Endodermal cell (in vitro differentiated cells): Measurements from ENCODE around the gene SERPINA3. TPM values are rescaled to one million over a fixed set of nuclear protein-coding genes. Genes with fewer than 3 reads are reported as not detected.

ENCODE experiments used
- DNase-seq: peaks from one replicate; pipeline ENCODE4 v3.0.0-alpha.2; 2017
- H3K27ac ChIP-seq: 2 replicates; pipeline ENCODE4 v1.5.1; 2013; ENCODE audit warnings: mild to moderate bottlenecking, low read depth, low read length, moderate library complexity
- H3K27me3 ChIP-seq: 2 replicates; pipeline ENCODE4 v1.6.1; 2013; ENCODE audit warnings: mild to moderate bottlenecking, low read length, moderate library complexity; ENCODE audit not compliant: insufficient read depth, control insufficient read depth, poor library complexity, severe bottlenecking
- H3K36me3 ChIP-seq: 2 replicates; pipeline ENCODE4 v1.7.0; 2013; ENCODE audit warnings: mild to moderate bottlenecking, low read length, moderate library complexity; ENCODE audit not compliant: control insufficient read depth, insufficient read depth
- H3K4me1 ChIP-seq: one replicate; pipeline ENCODE4 v1.7.0; 2013; ENCODE audit warnings: low read length; ENCODE audit not compliant: control insufficient read depth, insufficient read depth
- H3K4me3 ChIP-seq: 2 replicates; pipeline ENCODE4 v1.5.1; 2013; ENCODE audit warnings: mild to moderate bottlenecking, low read length, moderate library complexity
- H3K9ac ChIP-seq: 2 replicates; pipeline ENCODE4 v1.6.1; 2013; ENCODE audit warnings: mild to moderate bottlenecking, low read length, moderate library complexity; ENCODE audit not compliant: poor library complexity, severe bottlenecking; ENCODE audit errors: extremely low read depth
- H3K9me3 ChIP-seq: 2 replicates; pipeline ENCODE4 v1.6.1; 2013; ENCODE audit warnings: mild to moderate bottlenecking, low read length, moderate library complexity; ENCODE audit not compliant: control insufficient read depth
- H3K27ac Mint-ChIP-seq: 2 replicates; pipeline ENCODE4 v1.8.0; 2020; ENCODE audit warnings: mixed read lengths
- H3K27me3 Mint-ChIP-seq: 2 replicates; pipeline ENCODE4 v1.8.0; 2021; ENCODE audit warnings: mild to moderate bottlenecking, mixed read lengths; ENCODE audit not compliant: insufficient read depth
- H3K36me3 Mint-ChIP-seq: 2 replicates; pipeline ENCODE4 v1.8.0; 2020; ENCODE audit warnings: low read depth, mixed read lengths
- H3K4me1 Mint-ChIP-seq: 2 replicates; pipeline ENCODE4 v1.8.0; 2020; ENCODE audit warnings: mixed read lengths
- H3K4me3 Mint-ChIP-seq: 2 replicates; pipeline ENCODE4 v1.8.0; 2020; ENCODE audit warnings: mild to moderate bottlenecking, moderate library complexity, mixed read lengths
- H3K9me3 Mint-ChIP-seq: 2 replicates; pipeline ENCODE4 v1.8.0; 2020; ENCODE audit warnings: mild to moderate bottlenecking, mixed read lengths
- WGBS, 2 experiments: methylation state at CpG; one replicate each; pipeline versions ENCODE4 v1.1.5 to v1.1.7; 2013; ENCODE audit warnings: missing lambda C conversion rate in 2 of 2, mixed read lengths in 1 of 2; ENCODE audit not compliant: insufficient coverage in 1 of 2, insufficient read length in 1 of 2; 5-methylcytosine and 5-hydroxymethylcytosine counted together
- total RNA-seq, 2 donors: library from RNA; stranded (reverse); fragmentation: NEBNext Ultra II Directional in 1 of 2; extraction: Animal tissue kit (Norgen Biotek cat#: 25700) in 1 of 2; gene quantifications; 2 replicates in 1 of 2; 3 replicates in 1 of 2; pipeline ENCODE4 v1.2.1, GENCODE V29; 2021
- TF ChIP-seq, protein P1 (sequence below): fragments of 200-600 bp; sonication (generic); conservative IDR thresholded peaks from 2 replicates; pipeline ENCODE4 v1.5.0; 2021; ENCODE audit warnings: antibody characterized with exemption, mild to moderate bottlenecking

The SERPINA3 gene
- total RNA-seq, 2 donors from 2014 or later: 0.27 TPM; not detected in 1

DNA sequence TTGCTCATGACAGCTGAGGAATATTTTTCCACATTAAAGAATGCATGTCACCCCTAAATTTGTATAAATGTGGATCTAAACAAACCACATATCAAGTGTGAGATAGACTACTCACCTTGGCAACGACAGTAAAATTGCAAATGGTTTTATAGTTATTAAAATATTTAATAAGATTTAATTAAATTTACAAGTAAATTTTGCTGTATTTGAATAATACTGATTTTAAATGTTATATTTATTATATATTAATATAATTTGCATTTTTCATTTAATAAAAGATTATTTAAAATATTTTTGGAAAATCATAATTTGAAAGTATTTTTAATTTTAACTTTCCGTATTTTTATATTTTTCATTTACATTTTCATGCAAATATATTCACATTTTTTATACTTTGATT is 53.4 kb downstream of the SERPINA3 start:
- no peak overlapping the region for H3K4me3 ChIP-seq
- peaks cover 16% of the 10 kb centered on the region for H3K27me3 Mint-ChIP-seq
- H3K9me3 Mint-ChIP-seq: no peaks in the 10 kb centered on the region
- TF ChIP-seq, protein P1, sequence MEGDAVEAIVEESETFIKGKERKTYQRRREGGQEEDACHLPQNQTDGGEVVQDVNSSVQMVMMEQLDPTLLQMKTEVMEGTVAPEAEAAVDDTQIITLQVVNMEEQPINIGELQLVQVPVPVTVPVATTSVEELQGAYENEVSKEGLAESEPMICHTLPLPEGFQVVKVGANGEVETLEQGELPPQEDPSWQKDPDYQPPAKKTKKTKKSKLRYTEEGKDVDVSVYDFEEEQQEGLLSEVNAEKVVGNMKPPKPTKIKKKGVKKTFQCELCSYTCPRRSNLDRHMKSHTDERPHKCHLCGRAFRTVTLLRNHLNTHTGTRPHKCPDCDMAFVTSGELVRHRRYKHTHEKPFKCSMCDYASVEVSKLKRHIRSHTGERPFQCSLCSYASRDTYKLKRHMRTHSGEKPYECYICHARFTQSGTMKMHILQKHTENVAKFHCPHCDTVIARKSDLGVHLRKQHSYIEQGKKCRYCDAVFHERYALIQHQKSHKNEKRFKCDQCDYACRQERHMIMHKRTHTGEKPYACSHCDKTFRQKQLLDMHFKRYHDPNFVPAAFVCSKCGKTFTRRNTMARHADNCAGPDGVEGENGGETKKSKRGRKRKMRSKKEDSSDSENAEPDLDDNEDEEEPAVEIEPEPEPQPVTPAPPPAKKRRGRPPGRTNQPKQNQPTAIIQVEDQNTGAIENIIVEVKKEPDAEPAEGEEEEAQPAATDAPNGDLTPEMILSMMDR: no peak
- no peaks in the 10 kb centered on the region for H3K36me3 Mint-ChIP-seq
- no peaks in the 10 kb centered on the region for H3K4me1 Mint-ChIP-seq
- no peak overlapping the region for H3K27ac Mint-ChIP-seq
- no CpG with 5 or more reads among the region's 2 CpGs for WGBS, 2 experiments
- H3K27ac ChIP-seq: no peak overlapping the region
- H3K9ac ChIP-seq: no peak overlapping the region
- H3K27me3 ChIP-seq: peaks cover 4% of the 10 kb centered on the region
- no peaks in the 10 kb centered on the region for H3K4me1 ChIP-seq
- no peaks in the 10 kb centered on the region for H3K36me3 ChIP-seq
- DNase-seq: no peak
- H3K9me3 ChIP-seq: no peaks in the 10 kb centered on the region
- H3K4me3 Mint-ChIP-seq: no peak overlapping the region

DNA sequence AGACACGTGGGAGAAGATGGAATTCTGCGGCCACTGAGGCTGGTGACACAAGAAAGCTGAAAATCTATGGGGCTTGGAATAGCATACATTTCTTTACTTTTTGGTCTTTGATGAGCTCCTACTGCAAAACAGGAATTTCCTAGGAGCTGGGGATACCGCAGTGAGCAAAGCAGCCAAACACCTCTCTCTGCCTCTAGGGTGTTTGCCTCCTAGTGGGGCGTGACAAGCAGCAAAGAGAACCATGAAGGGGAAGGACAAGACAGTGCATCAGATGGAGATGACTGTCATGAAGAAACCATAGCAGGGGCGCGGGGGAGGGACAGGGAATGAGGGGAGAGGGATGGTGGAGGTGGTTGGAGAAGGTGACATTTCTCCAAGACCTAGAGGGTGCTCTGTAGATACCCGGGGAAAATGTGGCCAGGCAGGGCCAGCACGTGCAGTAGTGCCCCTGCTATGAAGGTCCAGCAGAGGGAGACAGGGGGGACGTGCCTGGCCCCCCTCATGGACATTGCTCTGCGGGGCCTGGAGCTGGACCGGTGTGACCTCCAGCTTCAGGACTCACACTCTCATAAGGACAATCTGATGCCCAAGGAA is 58.6 kb downstream of the SERPINA3 start:
- H3K9ac ChIP-seq: no peak overlapping the region
- WGBS, 2 experiments: 78% methylated on average over 6 to 11 of the region's 11 CpGs
- H3K27me3 ChIP-seq: no peaks in the 10 kb centered on the region
- H3K27ac ChIP-seq: no peak overlapping the region
- H3K36me3 Mint-ChIP-seq: no peaks in the 10 kb centered on the region
- no peak overlapping the region for H3K4me3 ChIP-seq
- H3K27ac Mint-ChIP-seq: no peak overlapping the region
- no peak overlapping the region for H3K4me3 Mint-ChIP-seq
- H3K27me3 Mint-ChIP-seq: peaks cover under 1% of the 10 kb centered on the region
- H3K9me3 ChIP-seq: no peaks in the 10 kb centered on the region
- H3K9me3 Mint-ChIP-seq: no peaks in the 10 kb centered on the region
- no peaks in the 10 kb centered on the region for H3K4me1 ChIP-seq
- H3K36me3 ChIP-seq: no peaks in the 10 kb centered on the region
- H3K4me1 Mint-ChIP-seq: no peaks in the 10 kb centered on the region
- TF ChIP-seq, protein P1: peak; percentile 44
- no peak for DNase-seq

DNA sequence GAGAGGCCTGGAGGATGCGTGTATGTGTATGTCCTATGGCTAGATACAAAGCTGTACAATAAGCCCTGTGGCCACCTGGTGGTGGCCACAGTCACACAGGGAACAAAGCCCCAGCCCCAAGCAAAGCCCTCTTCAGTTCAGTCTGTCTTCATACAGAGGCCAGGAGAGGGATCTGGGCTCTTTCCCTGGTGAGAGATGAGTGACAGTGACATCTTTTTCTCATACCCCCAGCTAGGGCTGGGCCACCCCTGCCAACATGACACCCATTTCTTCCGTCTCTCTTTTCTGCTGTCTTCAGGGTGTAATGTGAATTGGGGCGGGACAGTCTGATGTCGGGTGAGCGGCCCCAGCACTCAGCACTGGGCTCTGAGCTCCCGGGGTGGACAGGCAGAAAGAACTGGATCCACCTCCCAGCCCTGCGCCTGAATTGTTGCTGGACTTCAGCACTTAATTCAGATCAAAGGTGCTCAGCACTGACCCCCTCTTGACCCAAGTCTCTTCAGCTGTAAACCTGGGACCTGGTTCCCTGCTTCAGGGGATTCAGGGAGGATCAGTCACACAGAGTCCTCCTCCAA is 59.8 kb downstream of the SERPINA3 start:
- no peak overlapping the region for H3K27ac ChIP-seq
- no peaks in the 10 kb centered on the region for H3K27me3 ChIP-seq
- WGBS, 2 experiments: 87 to 100% methylated on average over 1 to 7 of the region's 7 CpGs
- H3K4me1 ChIP-seq: no peaks in the 10 kb centered on the region
- peak; percentile 36 for DNase-seq
- Mint-ChIP-seq H3K4me3 (no peak overlapping the region), H3K27me3 (peaks cover 3% of the 10 kb centered on the region), H3K36me3 (no peaks in the 10 kb centered on the region), H3K4me1 (no peaks in the 10 kb centered on the region), H3K9me3 (no peaks in the 10 kb centered on the region), H3K27ac (no peak overlapping the region)
- no peak overlapping the region for H3K9ac ChIP-seq
- no peaks in the 10 kb centered on the region for H3K9me3 ChIP-seq
- H3K4me3 ChIP-seq: no peak overlapping the region
- TF ChIP-seq, protein P1: peak; percentile 61
- no peaks in the 10 kb centered on the region for H3K36me3 ChIP-seq
